Astrocyte (in vitro differentiated cells and primary cell): ENCODE measurements around the gene BICDL1.

Source experiments
- CTCF ChIP-seq: IDR thresholded peaks from 2 replicates; pipeline ENCODE4 v1.5.1; 2011; ENCODE audit warnings: low read depth, mild to moderate bottlenecking, inconsistent platforms, low read length, moderate library complexity; ENCODE audit not compliant: insufficient read depth
- EZH2 ChIP-seq: IDR thresholded peaks from 2 replicates; pipeline ENCODE4 v1.6.1; 2012; ENCODE audit warnings: mild to moderate bottlenecking, low read length, inconsistent platforms; ENCODE audit not compliant: insufficient read depth

DNA sequence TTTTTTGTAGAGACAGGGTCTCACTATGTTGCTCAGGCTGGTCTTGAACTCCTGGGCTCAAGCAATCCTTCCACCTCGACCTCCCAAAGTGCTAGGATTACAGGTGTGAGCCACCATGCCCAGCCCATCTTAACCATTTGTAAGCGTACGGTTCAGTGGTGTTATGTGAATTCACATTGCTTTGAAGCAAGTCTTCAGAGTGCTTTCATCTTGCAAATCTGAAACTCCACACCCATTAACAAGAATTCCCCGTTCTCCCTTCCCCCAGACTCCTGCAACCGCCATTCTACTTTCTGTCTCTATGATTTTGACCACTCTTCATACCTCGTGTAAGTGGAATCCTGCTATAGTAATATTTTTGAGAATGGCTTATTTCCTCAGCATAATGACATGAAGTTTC, 24.9 kb upstream of the BICDL1 start:
- TF ChIP-seq CTCF (no peak), EZH2 (no peak)
